ENCODE measurements around the gene GPR160. TPM values are rescaled to one million over a fixed set of nuclear protein-coding genes. Genes with fewer than 3 reads are reported as not detected.
"Not testable (repeated sequence)": the region's sequence is repeated elsewhere in the genome, so short reads cannot be mapped to it uniquely, and the experiment has no call there.

GPR160 gene
- total RNA-seq, 1 donor from 2014 or later, result 1.3 TPM

DNA sequence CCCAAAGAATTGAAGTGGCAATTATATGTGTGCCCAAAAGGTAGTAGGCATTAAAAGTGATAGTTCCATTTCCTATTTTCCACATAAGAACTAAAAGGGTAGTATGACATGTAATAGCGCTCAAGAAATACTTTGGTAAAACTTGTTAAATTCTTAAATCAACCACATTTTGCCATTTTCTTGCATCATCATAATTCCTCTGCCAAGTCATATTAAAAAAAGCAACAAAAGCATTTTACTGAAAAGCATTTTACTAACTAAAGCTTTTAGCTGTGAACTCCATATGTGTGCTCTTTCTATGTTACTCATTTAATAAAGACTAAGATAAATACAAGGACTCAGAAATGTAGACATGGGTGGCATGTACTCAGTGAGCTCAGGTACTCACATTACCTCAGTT is 70.1 kb downstream of the GPR160 start:
- Histone ChIP-seq H3K4me3 (ENCODE audit: low read depth, low read length) (no peak overlapping the region), H3K36me3 (ENCODE audit: control insufficient read depth, insufficient read depth, low read length) (peaks cover under 1% of the 10 kb centered on the region), H3K27me3 (ENCODE audit: control insufficient read depth, insufficient read depth, low read length) (no peaks in the 10 kb centered on the region)
- DNase-seq (ENCODE audit: low read depth) (no peak), FAIRE-seq (no peak)
- TF ChIP-seq, protein P1, sequence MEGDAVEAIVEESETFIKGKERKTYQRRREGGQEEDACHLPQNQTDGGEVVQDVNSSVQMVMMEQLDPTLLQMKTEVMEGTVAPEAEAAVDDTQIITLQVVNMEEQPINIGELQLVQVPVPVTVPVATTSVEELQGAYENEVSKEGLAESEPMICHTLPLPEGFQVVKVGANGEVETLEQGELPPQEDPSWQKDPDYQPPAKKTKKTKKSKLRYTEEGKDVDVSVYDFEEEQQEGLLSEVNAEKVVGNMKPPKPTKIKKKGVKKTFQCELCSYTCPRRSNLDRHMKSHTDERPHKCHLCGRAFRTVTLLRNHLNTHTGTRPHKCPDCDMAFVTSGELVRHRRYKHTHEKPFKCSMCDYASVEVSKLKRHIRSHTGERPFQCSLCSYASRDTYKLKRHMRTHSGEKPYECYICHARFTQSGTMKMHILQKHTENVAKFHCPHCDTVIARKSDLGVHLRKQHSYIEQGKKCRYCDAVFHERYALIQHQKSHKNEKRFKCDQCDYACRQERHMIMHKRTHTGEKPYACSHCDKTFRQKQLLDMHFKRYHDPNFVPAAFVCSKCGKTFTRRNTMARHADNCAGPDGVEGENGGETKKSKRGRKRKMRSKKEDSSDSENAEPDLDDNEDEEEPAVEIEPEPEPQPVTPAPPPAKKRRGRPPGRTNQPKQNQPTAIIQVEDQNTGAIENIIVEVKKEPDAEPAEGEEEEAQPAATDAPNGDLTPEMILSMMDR (IDR thresholded peaks at IDR 0.05; ENCODE audit: insufficient read depth, low read length, severe bottlenecking), result no peak

DNA sequence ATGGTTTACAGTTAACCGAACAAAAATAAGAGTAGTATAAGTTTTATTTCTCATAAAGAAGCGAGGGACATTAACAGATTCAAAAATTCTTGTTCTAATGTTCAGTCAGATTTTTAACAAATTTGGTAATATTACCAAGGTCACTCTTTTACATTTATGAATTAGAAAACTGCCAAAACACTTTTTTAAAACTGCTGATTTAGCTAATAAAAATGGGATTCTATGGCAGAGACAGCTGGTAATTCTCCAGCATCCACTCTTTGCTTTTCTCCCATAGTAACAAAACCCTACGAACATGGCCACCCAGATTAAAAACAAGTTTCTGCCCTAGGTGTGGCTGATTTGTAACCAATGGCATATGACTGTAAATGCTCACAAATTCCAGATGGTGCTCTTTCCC is 71.2 kb downstream of the GPR160 start:
- FAIRE-seq (no peak), DNase-seq (ENCODE audit: low read depth) (no peak)
- no peaks in the 10 kb centered on the region for H3K27me3 ChIP-seq (ENCODE audit: control insufficient read depth, insufficient read depth, low read length)
- H3K36me3 ChIP-seq (ENCODE audit: control insufficient read depth, insufficient read depth, low read length), result peaks cover 2% of the 10 kb centered on the region
- TF ChIP-seq, protein P1 (IDR thresholded peaks at IDR 0.05; ENCODE audit: insufficient read depth, low read length, severe bottlenecking), result no peak
- H3K4me3 ChIP-seq (ENCODE audit: low read depth, low read length), result no peak overlapping the region

DNA sequence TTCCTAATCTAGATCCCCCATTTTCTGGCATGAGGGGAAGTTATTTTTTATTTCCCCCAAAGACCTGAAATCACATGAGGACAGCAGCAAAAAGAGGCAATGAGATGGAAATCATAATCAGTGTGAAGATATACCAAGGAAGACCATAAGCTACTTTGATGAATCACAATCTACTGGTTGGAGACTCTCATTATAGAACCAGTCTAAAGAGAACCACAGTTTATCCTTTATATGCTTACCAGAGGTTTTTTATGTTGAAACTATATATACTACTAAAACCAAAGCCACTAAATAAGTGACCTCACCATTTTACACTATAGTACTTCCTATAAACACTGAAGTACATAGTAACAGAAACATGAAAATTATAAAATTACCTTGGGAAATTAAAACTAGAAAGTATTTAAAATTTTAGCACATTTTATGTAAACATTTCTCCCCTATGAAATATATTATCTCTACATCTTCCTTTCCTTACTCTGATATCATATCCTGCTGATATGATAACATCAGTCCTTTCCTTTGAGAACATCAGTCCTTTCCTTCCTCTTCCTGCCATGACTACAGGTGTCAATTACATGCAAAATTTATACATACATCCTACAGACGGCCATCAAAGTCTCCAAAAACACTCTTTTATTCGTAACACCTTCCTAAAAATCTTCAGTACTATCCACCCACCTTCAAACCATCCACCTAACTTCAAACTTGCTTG is 71.9 kb downstream of the GPR160 start:
- no peak for FAIRE-seq
- Histone ChIP-seq H3K4me3 (ENCODE audit: low read depth, low read length) (no peak overlapping the region), H3K27me3 (ENCODE audit: control insufficient read depth, insufficient read depth, low read length) (no peaks in the 10 kb centered on the region), H3K36me3 (ENCODE audit: control insufficient read depth, insufficient read depth, low read length) (peaks cover 2% of the 10 kb centered on the region)
- TF ChIP-seq, protein P1 (IDR thresholded peaks at IDR 0.05; ENCODE audit: insufficient read depth, low read length, severe bottlenecking), result no peak
- no peak for DNase-seq (ENCODE audit: low read depth)

DNA sequence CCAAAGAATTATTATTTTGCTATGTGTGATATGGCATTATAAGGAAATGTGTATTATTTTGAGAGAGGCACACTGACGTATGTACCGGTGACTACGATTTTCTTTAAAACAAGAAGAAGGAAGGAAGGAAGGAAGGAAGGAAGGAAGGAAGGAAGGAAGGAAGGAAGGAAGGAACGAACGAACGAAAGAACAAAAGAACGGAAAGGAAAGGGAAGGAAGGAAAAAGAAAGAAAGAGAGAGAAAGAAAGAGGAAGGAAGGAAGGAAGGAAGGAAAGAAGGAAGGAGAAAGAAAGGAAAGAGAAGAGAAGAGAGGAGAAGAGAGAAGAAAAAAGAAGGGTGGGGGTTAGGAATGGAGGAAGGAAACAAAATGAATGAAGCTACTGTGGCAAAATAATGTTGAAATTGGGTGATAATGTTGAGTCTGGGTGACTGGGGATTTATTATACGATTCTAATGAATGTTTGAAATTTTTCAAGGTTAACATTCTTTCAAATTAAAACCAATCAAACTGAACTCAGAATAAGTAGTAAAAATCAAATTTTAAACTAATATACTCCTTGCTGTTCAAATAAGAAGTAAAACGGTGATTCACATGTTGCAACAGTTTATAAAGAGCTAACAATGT is 73.5 kb downstream of the GPR160 start:
- TF ChIP-seq, protein P1 (IDR thresholded peaks at IDR 0.05; ENCODE audit: insufficient read depth, low read length, severe bottlenecking), result no peak
- no peaks in the 10 kb centered on the region for H3K27me3 ChIP-seq (ENCODE audit: control insufficient read depth, insufficient read depth, low read length)
- peaks cover 3% of the 10 kb centered on the region for H3K36me3 ChIP-seq (ENCODE audit: control insufficient read depth, insufficient read depth, low read length)
- DNase-seq (ENCODE audit: low read depth) (no peak), FAIRE-seq (no peak)
- H3K4me3 ChIP-seq (ENCODE audit: low read depth, low read length), result no peak overlapping the region

DNA sequence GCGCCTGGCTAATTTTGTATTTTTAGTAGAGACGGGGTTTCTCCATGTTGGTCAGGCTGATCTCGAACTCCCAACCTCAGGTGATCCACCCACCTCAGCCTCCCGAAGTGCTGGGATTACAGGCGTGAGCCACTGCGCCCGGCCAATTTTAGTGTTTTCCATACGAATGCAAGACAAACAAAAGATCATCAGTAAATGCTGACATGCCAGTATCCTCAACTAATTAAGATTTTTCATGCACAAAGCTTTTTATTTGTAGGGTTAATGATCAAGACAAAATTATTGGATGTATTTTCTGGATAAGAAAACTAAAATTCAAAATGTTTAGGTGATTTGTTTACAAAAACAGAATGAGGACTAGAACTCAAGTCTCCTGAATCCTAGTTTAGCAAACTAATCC is 76.4 kb downstream of the GPR160 start:
- FAIRE-seq; H3K4me3 ChIP-seq (ENCODE audit: low read depth, low read length); H3K27me3 ChIP-seq (ENCODE audit: control insufficient read depth, insufficient read depth, low read length); DNase-seq (ENCODE audit: low read depth); H3K36me3 ChIP-seq (ENCODE audit: control insufficient read depth, insufficient read depth, low read length): not testable (repeated sequence)

DNA sequence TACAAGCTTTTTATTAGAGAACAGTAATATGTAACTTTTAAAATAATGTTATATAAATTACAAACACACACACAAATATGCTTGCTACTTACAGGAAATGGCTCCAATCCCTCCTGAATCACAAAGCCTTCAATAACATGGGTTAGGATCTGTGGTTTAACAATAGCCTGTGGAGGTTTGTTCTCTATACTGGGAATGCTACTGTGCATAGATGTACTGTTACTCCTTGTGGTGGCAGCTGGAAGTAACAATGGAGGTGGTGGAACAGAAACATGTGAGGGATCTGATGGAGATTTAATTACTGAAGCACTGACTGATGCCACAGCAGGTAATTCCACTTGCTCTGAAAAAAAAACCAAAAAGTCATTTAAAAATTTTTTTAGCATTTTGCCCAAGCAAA is 79.3 kb downstream of the GPR160 start:
- Histone ChIP-seq H3K4me3 (ENCODE audit: low read depth, low read length) (no peak overlapping the region), H3K36me3 (ENCODE audit: control insufficient read depth, insufficient read depth, low read length) (peaks cover 8% of the 10 kb centered on the region), H3K27me3 (ENCODE audit: control insufficient read depth, insufficient read depth, low read length) (no peaks in the 10 kb centered on the region)
- DNase-seq (ENCODE audit: low read depth) (peak; percentile 20), FAIRE-seq (no peak)
- TF ChIP-seq, protein P1 (IDR thresholded peaks at IDR 0.05; ENCODE audit: insufficient read depth, low read length, severe bottlenecking), result peak; percentile 18
